HepG2 (cell line): ENCODE results near the gene KLF7.

ENCODE experiments used
- EP300 ChIP-seq, 3 experiments: sonication (generic) in 1 of 3; formaldehyde crosslinking in 1 of 3; IDR thresholded peaks; 2 replicates each; pipeline versions ENCODE4 v1.5.1 to v1.6.1; 2011 to 2020; ENCODE audit warnings: low read depth in 2 of 3, low read length in 2 of 3, borderline replicate concordance in 1 of 3, improper control_type of control experiment in 1 of 3, mild to moderate bottlenecking in 1 of 3, missing genetic modification reagents in 1 of 3, moderate library complexity in 1 of 3
- KAT7 ChIP-seq: IDR thresholded peaks from 2 replicates; pipeline ENCODE4 v1.6.1; 2018; ENCODE audit warnings: borderline replicate concordance, missing compliant biosample characterization
- MAFK ChIP-seq, 2 experiments: IDR thresholded peaks in 1 of 2; conservative IDR thresholded peaks in 1 of 2; 2 replicates each; pipeline ENCODE4 v1.6.1; 2011; ENCODE audit warnings: improper control_type of control experiment in 2 of 2, low read length in 2 of 2
- MATR3 ChIP-seq: sonication (generic); formaldehyde crosslinking; IDR thresholded peaks from 2 replicates; pipeline ENCODE4 v1.4.0; 2020; ENCODE audit warnings: missing genetic modification reagents
- POLR2A ChIP-seq, 2 experiments: IDR thresholded peaks; 2 replicates each; pipeline ENCODE4 v1.6.1; 2011; ENCODE audit warnings: low read depth in 2 of 2, low read length in 2 of 2, mild to moderate bottlenecking in 1 of 2, moderate library complexity in 1 of 2; ENCODE audit not compliant: insufficient read depth in 1 of 2
- ZNF703 ChIP-seq: sonication (generic); formaldehyde crosslinking; IDR thresholded peaks from 2 replicates; pipeline ENCODE4 v1.5.1; 2020; ENCODE audit warnings: missing genetic modification reagents, mild to moderate bottlenecking, moderate library complexity, borderline replicate concordance
- TF ChIP-seq, protein P1 (sequence below): sonication (generic); formaldehyde crosslinking; IDR thresholded peaks from 2 replicates; pipeline ENCODE4 v1.5.0; 2020; ENCODE audit warnings: mild to moderate bottlenecking, missing genetic modification reagents, moderate library complexity
- TF ChIP-seq, protein P2 (sequence below): sonication (generic); formaldehyde crosslinking; IDR thresholded peaks from 2 replicates; pipeline ENCODE4 v1.4.0; 2020; ENCODE audit warnings: missing genetic modification reagents
- TF ChIP-seq, protein P3 (sequence below), 2 experiments: IDR thresholded peaks; 2 replicates each; pipeline ENCODE4 v1.6.1; 2011 to 2012; ENCODE audit warnings: low read length in 2 of 2, borderline replicate concordance in 1 of 2, low read depth in 1 of 2, mild to moderate bottlenecking in 1 of 2, moderate library complexity in 1 of 2
- TF ChIP-seq, protein P4 (sequence below): sonication (generic); formaldehyde crosslinking; IDR thresholded peaks from 2 replicates; pipeline ENCODE4 v1.4.0; 2020; ENCODE audit warnings: missing genetic modification reagents

DNA sequence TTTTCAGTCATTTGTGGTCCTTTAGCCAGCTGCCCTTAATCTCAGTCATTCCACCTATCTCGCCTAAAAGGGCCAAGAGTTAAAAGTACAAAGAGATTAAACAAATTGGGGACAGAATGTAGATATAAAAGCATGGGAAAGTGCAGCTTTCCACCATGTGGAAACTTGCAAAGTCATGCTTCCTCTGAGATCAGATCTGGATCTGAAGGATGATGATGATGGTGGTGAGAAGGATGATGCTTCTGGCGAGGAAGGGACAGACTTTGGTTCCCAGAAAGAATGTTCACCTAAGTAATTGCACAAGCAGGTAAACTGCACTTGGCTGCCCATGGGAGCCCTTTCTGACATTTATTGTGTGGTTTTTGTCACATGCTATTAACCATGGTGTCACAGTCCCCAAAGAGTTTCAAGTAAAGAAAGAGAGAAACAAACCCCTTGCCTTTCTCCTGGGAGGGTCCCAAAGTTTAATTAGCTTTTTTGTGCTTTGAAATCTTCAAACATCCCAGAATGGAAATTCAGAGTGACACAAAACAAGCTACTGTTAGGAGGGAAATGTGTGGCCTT, 34.7 kb downstream of the KLF7 start:
- TF ChIP-seq, protein P1, sequence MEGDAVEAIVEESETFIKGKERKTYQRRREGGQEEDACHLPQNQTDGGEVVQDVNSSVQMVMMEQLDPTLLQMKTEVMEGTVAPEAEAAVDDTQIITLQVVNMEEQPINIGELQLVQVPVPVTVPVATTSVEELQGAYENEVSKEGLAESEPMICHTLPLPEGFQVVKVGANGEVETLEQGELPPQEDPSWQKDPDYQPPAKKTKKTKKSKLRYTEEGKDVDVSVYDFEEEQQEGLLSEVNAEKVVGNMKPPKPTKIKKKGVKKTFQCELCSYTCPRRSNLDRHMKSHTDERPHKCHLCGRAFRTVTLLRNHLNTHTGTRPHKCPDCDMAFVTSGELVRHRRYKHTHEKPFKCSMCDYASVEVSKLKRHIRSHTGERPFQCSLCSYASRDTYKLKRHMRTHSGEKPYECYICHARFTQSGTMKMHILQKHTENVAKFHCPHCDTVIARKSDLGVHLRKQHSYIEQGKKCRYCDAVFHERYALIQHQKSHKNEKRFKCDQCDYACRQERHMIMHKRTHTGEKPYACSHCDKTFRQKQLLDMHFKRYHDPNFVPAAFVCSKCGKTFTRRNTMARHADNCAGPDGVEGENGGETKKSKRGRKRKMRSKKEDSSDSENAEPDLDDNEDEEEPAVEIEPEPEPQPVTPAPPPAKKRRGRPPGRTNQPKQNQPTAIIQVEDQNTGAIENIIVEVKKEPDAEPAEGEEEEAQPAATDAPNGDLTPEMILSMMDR (CRISPR knock-in tag) = no peak
- TF ChIP-seq, protein P2, sequence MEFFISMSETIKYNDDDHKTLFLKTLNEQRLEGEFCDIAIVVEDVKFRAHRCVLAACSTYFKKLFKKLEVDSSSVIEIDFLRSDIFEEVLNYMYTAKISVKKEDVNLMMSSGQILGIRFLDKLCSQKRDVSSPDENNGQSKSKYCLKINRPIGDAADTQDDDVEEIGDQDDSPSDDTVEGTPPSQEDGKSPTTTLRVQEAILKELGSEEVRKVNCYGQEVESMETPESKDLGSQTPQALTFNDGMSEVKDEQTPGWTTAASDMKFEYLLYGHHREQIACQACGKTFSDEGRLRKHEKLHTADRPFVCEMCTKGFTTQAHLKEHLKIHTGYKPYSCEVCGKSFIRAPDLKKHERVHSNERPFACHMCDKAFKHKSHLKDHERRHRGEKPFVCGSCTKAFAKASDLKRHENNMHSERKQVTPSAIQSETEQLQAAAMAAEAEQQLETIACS (CRISPR knock-in tag) = no peak
- TF ChIP-seq EP300 (IDR thresholded peaks at IDR 0.05; ENCODE audit: low read depth in 2 of 2, low read length in 2 of 2) = no peak
- no peak for TF ChIP-seq EP300 (CRISPR knock-in tag; IDR thresholded peaks at IDR 0.05; ENCODE audit: borderline replicate concordance)
- TF ChIP-seq, protein P3, sequence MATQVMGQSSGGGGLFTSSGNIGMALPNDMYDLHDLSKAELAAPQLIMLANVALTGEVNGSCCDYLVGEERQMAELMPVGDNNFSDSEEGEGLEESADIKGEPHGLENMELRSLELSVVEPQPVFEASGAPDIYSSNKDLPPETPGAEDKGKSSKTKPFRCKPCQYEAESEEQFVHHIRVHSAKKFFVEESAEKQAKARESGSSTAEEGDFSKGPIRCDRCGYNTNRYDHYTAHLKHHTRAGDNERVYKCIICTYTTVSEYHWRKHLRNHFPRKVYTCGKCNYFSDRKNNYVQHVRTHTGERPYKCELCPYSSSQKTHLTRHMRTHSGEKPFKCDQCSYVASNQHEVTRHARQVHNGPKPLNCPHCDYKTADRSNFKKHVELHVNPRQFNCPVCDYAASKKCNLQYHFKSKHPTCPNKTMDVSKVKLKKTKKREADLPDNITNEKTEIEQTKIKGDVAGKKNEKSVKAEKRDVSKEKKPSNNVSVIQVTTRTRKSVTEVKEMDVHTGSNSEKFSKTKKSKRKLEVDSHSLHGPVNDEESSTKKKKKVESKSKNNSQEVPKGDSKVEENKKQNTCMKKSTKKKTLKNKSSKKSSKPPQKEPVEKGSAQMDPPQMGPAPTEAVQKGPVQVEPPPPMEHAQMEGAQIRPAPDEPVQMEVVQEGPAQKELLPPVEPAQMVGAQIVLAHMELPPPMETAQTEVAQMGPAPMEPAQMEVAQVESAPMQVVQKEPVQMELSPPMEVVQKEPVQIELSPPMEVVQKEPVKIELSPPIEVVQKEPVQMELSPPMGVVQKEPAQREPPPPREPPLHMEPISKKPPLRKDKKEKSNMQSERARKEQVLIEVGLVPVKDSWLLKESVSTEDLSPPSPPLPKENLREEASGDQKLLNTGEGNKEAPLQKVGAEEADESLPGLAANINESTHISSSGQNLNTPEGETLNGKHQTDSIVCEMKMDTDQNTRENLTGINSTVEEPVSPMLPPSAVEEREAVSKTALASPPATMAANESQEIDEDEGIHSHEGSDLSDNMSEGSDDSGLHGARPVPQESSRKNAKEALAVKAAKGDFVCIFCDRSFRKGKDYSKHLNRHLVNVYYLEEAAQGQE (IDR thresholded peaks at IDR 0.05; ENCODE audit: borderline replicate concordance in 1 of 2, low read depth in 1 of 2, low read length in 2 of 2) = no peak
- TF ChIP-seq, protein P4, sequence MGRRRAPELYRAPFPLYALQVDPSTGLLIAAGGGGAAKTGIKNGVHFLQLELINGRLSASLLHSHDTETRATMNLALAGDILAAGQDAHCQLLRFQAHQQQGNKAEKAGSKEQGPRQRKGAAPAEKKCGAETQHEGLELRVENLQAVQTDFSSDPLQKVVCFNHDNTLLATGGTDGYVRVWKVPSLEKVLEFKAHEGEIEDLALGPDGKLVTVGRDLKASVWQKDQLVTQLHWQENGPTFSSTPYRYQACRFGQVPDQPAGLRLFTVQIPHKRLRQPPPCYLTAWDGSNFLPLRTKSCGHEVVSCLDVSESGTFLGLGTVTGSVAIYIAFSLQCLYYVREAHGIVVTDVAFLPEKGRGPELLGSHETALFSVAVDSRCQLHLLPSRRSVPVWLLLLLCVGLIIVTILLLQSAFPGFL (CRISPR knock-in tag) = no peak
- TF ChIP-seq MAFK (conservative IDR thresholded peaks at IDR 0.05 in 1 of 2, IDR thresholded peaks at IDR 0.05 in 1 of 2; ENCODE audit: low read length in 2 of 2) = no peak
- no peak for TF ChIP-seq POLR2A (IDR thresholded peaks at IDR 0.05; ENCODE audit: insufficient read depth in 1 of 2, low read depth in 2 of 2, low read length in 2 of 2)
- TF ChIP-seq ZNF703 = no peak
- TF ChIP-seq MATR3 (CRISPR knock-in tag) = no peak
- TF ChIP-seq KAT7 (CRISPR knock-in tag) = no peak
